Cardiac muscle cell (in vitro differentiated cells and primary cell): ENCODE results near the gene KLHL40. TPM values are rescaled to one million over a fixed set of nuclear protein-coding genes. Genes with fewer than 3 reads are reported as not detected.

Experiments used
- DNase-seq, 2 donors: peaks; one replicate each; pipeline versions ENCODE4 v3.0.0 to v3.0.0-alpha.2; 2010 to 2017; ENCODE audit warnings: low read depth in 1 of 2, low spot score in 1 of 2
- H3K27ac ChIP-seq: fragments of 200-600 bp; sonication (generic); 2 replicates; pipeline ENCODE4 v1.5.1; 2016
- H3K27me3 ChIP-seq: fragments of 200-600 bp; sonication (generic); 2 replicates; pipeline ENCODE4 v1.6.0; 2016; ENCODE audit warnings: control low read depth
- H3K36me3 ChIP-seq: fragments of 200-600 bp; sonication (generic); 2 replicates; pipeline ENCODE4 v1.5.1; 2016; ENCODE audit warnings: control low read depth
- H3K4me1 ChIP-seq: fragments of 200-600 bp; sonication (generic); 2 replicates; pipeline ENCODE4 v1.8.1; 2017; ENCODE audit warnings: low read depth, mild to moderate bottlenecking, mixed run types
- H3K4me3 ChIP-seq: fragments of 200-600 bp; sonication (generic); 2 replicates; pipeline ENCODE4 v1.5.1; 2016; ENCODE audit warnings: mild to moderate bottlenecking
- H3K9me3 ChIP-seq: fragments of 200-600 bp; sonication (generic); 2 replicates; pipeline ENCODE4 v1.5.1; 2017; ENCODE audit warnings: low read depth, mild to moderate bottlenecking, control low read depth
- CTCF ChIP-seq: IDR thresholded peaks from 2 replicates; pipeline ENCODE4 v1.5.1; 2012; ENCODE audit warnings: low read depth, mild to moderate bottlenecking, low read length
- polyA plus RNA-seq: library from polyadenylated mRNA; unstranded; fragments of >200 nt; fragmentation: Nextera tagmentation; extraction: Ambion mirVana; gene quantifications from 2 replicates; pipeline ENCODE4 v1.2.1, GENCODE V29; 2016
- total RNA-seq: library from RNA; depleted of rRNA; stranded (reverse); fragments of >200 nt; gene quantifications from 2 replicates; pipeline ENCODE4 v1.2.3, GENCODE V29; 2016

Gene KLHL40
- total and polyA plus RNA-seq, 2 experiments from 2014 or later, result 0.39 to 0.66 TPM

GRCh38 chr3:42734263-42734860 lies 49.0 kb downstream of the KLHL40 start:
- H3K36me3 ChIP-seq, result no peaks in the 10 kb centered on the region
- H3K4me3 ChIP-seq, result no peak overlapping the region
- H3K27me3 ChIP-seq, result no peaks in the 10 kb centered on the region
- DNase-seq, result no peak
- peaks cover 7% of the 10 kb centered on the region for H3K4me1 ChIP-seq
- H3K27ac ChIP-seq, result no peak overlapping the region
- no peaks in the 10 kb centered on the region for H3K9me3 ChIP-seq
- TF ChIP-seq CTCF, result no peak

- Histone ChIP-seq H3K36me3 (no peaks in the 10 kb centered on the region), H3K9me3 (no peaks in the 10 kb centered on the region), H3K27me3 (no peaks in the 10 kb centered on the region), H3K27ac (no peak overlapping the region), H3K4me1 (peaks cover 13% of the 10 kb centered on the region), H3K4me3 (no peak overlapping the region)
- no peak for DNase-seq
- no peak for TF ChIP-seq CTCF
Measured at GRCh38 chr3:42735019-42735418, 49.7 kb downstream of the KLHL40 start.

- no peak overlapping the region for H3K27ac ChIP-seq
- no peak for TF ChIP-seq CTCF
- DNase-seq, result no peak
- no peaks in the 10 kb centered on the region for H3K27me3 ChIP-seq
- peaks cover 16% of the 10 kb centered on the region for H3K4me1 ChIP-seq
- no peaks in the 10 kb centered on the region for H3K36me3 ChIP-seq
- no peak overlapping the region for H3K4me3 ChIP-seq
- H3K9me3 ChIP-seq, result no peaks in the 10 kb centered on the region
Measured at GRCh38 chr3:42735615-42736014, 50.3 kb downstream of the KLHL40 start.

GRCh38 chr3:42736081-42736480 lies 50.7 kb downstream of the KLHL40 start:
- no peak overlapping the region for H3K27ac ChIP-seq
- H3K36me3 ChIP-seq, result no peaks in the 10 kb centered on the region
- no peak for DNase-seq
- H3K4me1 ChIP-seq, result peaks cover 16% of the 10 kb centered on the region
- no peak overlapping the region for H3K4me3 ChIP-seq
- no peaks in the 10 kb centered on the region for H3K9me3 ChIP-seq
- TF ChIP-seq CTCF, result no peak
- no peaks in the 10 kb centered on the region for H3K27me3 ChIP-seq

- no peaks in the 10 kb centered on the region for H3K27me3 ChIP-seq
- H3K9me3 ChIP-seq, result no peaks in the 10 kb centered on the region
- H3K4me1 ChIP-seq, result peaks cover 16% of the 10 kb centered on the region
- no peak for TF ChIP-seq CTCF
- DNase-seq, result no peak
- H3K4me3 ChIP-seq, result no peak overlapping the region
- H3K27ac ChIP-seq, result no peak overlapping the region
- H3K36me3 ChIP-seq, result no peaks in the 10 kb centered on the region
Measured at GRCh38 chr3:42736531-42736930, 51.2 kb downstream of the KLHL40 start.
